Heart right ventricle (tissue), 16 donors: ENCODE results near the gene CD79B. TPM values are rescaled to one million over a fixed set of nuclear protein-coding genes. Genes with fewer than 3 reads are reported as not detected.
A peak's percentile ranks its signal among the peaks of the same experiment; 100 is the strongest.

ENCODE experiments used
- ATAC-seq, 8 donors: fragments of 200-7000 bp; cut with Tn5 transposase; one replicate each; pipeline ENCODE4 v1.9.1; 2020; ENCODE audit warnings: mild to moderate bottlenecking in 8 of 8, moderate library complexity in 8 of 8, moderate number of reproducible peaks in 1 of 8
- DNase-seq, 2 donors: peaks; one replicate each; pipeline ENCODE4 v3.0.0-alpha.2; 2020
- H3K27ac ChIP-seq, 10 donors: fragments of 200-600 bp; sonication (generic) in 2 of 10; one replicate each; pipeline versions ENCODE4 v1.5.0 to v1.8.0; 2020 to 2022; ENCODE audit warnings: mild to moderate bottlenecking in 3 of 10
- H3K27me3 ChIP-seq, 7 donors: fragments of 200-600 bp; one replicate each; pipeline ENCODE4 v1.8.0; 2021 to 2022; ENCODE audit warnings: mild to moderate bottlenecking in 2 of 7
- H3K36me3 ChIP-seq, 9 donors: fragments of 200-600 bp; sonication (generic) in 1 of 9; one replicate each; pipeline versions ENCODE4 v1.5.0 to v1.8.0; 2020 to 2022; ENCODE audit warnings: mild to moderate bottlenecking in 2 of 9
- H3K4me1 ChIP-seq, 9 donors: fragments of 200-600 bp; sonication (generic) in 1 of 9; one replicate each; pipeline versions ENCODE4 v1.5.0 to v1.8.0; 2020 to 2022; ENCODE audit warnings: mild to moderate bottlenecking in 4 of 9
- H3K4me3 ChIP-seq, 10 donors: fragments of 200-600 bp; sonication (generic) in 2 of 10; one replicate each; pipeline versions ENCODE4 v1.5.0 to v1.8.0; 2020 to 2022; ENCODE audit warnings: mild to moderate bottlenecking in 7 of 10, moderate library complexity in 2 of 10
- H3K9me3 ChIP-seq, 11 donors: fragments of 200-600 bp in 10 of 11; sonication (generic) in 2 of 11; one replicate each; pipeline versions ENCODE4 v1.5.0 to v1.8.0; 2013 to 2022; ENCODE audit warnings: mild to moderate bottlenecking in 2 of 11, control low read depth in 1 of 11, moderate library complexity in 1 of 11
- WGBS, 2 donors: extraction: QIAGEN DNeasy Blood & Tissue Kit; methylation state at CpG; one replicate each; pipeline ENCODE4 v1.1.7; 2013; ENCODE audit warnings: inconsistent platforms in 1 of 2; 5-methylcytosine and 5-hydroxymethylcytosine counted together
- intact Hi-C, 10 donors: fragments of 100-400 bp; cut with DNase I; formaldehyde crosslinking; loops; one replicate each; pipeline versions ENCODE4 v1.11.1 to v1.14.2; 2022
- polyA plus RNA-seq, 2 donors: library from polyadenylated mRNA; stranded (reverse); fragments of 200-250 nt; gene quantifications; one replicate each; pipeline ENCODE4 v1.2.3, GENCODE V29; 2013
- total RNA-seq, 10 donors: library from RNA; stranded (reverse); fragmentation: NEBNext Ultra II Directional in 3 of 10; extraction: Animal tissue kit (Norgen Biotek cat#: 25700) in 3 of 10; gene quantifications; one replicate each; pipeline versions ENCODE4 v1.2.1 to v1.2.4, GENCODE V29; 2021 to 2023
- TF ChIP-seq, protein P1 (sequence below), 9 donors: fragments of 200-600 bp; sonication (generic) in 2 of 9; IDR thresholded peaks; one replicate each; pipeline versions ENCODE4 v1.5.0 to v1.8.0; 2021 to 2022; ENCODE audit warnings: antibody characterized with exemption in 9 of 9, mild to moderate bottlenecking in 5 of 9, moderate library complexity in 1 of 9
- donor health status: Arrhythmogenic right ventricular cardiomyopathy.
- donor health status: ischemic (EF 13 %, LVEDD 7.1; RV severe dilation, severe dysfunction).
- donor health status: healthy with polysubstance abuse.
- donor health status: DM: no; HTN: yes; CAD: no.
- donor health status: DM: no; HTN: no; CAD: no.
- donor health status: ischemic (EF 25% LVEDD 6.9; RV normal size, moderate dysfunction).
- donor health status: ischemic (EF 25% LVEDD 5.7; RV mildly dilated, moderate dysfunction).
- donor health status: healthy.
- donor health status: DM: yes; HTN: yes; CAD: no.
- donor health status: Ischemic cardiomyopathy.
- donor health status: ischemic (EF 35%, LVEDD 5.7; RV mildly dilated, moderate dysfunction).
- donor health status: nonischemic (EF 11% LVEDD 7.7; RV severe dilation, severe dysfunction).
- donor health status: DM: yes; HTN: yes; CAD: no.
- donor health status: PGD.
- donor health status: ischemic (EF 29% LVEDD 5.4; RV normal size, mild dysfunction).
- donor health status: nonischemic (EF 23%, LVEDD 6.1; RV moderate dilation, normal function).

The CD79B gene
- total and polyA plus RNA-seq, 12 donors: 2.2 to 11.6 (median 3.9) TPM

DNA sequence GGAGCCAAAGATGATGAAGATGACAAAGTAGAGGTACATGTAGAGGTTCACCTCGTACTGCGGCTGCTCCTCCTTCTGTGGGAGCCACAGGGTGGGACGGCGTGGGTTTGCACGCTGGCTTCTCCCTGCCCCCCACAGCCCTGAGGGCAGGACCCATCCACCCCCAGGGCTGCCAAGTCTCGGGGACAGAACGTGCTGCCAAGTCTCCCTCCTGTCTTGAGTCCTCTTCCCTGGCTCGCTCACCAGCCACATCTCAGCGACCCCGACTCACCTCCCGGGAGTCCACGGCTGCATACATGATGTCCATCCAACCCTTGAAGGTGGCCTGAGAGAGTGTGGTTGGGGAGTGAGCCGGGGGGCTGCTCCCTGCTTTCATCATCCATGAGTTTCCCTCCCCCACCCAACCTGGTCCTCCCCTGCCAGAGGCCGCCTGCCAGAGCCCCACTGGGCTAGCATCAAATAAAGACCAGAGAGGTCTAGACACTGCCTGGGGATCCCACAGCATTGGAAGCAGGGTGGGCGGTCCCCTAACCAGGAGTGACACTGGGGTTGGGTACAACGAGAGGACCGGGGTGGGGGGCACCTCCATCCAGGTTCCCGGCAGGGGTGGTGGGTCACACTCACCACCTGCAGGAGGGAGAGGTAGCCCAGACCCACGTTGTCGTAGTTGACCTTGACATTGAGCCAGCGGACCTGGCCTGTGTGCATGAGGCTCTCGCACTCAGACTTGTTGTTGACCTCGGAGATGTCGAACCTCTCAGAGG, 12.8 kb upstream of the CD79B start:
- Histone ChIP-seq H3K27ac (no peak overlapping the region), H3K36me3 (no peaks in the 10 kb centered on the region), H3K27me3 (peaks cover 0 to 7% (median 0%) of the 10 kb centered on the region in 7 donors), H3K4me3 (no peak overlapping the region), H3K4me1 (peaks cover 0 to 12% (median 0%) of the 10 kb centered on the region in 9 donors), H3K9me3 (no peaks in the 10 kb centered on the region)
- 88 to 89% methylated on average over 24 of the region's 24 CpGs for WGBS, 2 donors
- TF ChIP-seq, protein P1, sequence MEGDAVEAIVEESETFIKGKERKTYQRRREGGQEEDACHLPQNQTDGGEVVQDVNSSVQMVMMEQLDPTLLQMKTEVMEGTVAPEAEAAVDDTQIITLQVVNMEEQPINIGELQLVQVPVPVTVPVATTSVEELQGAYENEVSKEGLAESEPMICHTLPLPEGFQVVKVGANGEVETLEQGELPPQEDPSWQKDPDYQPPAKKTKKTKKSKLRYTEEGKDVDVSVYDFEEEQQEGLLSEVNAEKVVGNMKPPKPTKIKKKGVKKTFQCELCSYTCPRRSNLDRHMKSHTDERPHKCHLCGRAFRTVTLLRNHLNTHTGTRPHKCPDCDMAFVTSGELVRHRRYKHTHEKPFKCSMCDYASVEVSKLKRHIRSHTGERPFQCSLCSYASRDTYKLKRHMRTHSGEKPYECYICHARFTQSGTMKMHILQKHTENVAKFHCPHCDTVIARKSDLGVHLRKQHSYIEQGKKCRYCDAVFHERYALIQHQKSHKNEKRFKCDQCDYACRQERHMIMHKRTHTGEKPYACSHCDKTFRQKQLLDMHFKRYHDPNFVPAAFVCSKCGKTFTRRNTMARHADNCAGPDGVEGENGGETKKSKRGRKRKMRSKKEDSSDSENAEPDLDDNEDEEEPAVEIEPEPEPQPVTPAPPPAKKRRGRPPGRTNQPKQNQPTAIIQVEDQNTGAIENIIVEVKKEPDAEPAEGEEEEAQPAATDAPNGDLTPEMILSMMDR (IDR thresholded peaks at IDR 0.05): no peak
- ATAC-seq (no peak), DNase-seq (no peak)
- intact Hi-C loops: loop anchor here in 3 of 10 donors (5.0 kb wide), 2 partner anchors 37 to 42 kb away; no protein-coding TSS in a partner anchor

DNA sequence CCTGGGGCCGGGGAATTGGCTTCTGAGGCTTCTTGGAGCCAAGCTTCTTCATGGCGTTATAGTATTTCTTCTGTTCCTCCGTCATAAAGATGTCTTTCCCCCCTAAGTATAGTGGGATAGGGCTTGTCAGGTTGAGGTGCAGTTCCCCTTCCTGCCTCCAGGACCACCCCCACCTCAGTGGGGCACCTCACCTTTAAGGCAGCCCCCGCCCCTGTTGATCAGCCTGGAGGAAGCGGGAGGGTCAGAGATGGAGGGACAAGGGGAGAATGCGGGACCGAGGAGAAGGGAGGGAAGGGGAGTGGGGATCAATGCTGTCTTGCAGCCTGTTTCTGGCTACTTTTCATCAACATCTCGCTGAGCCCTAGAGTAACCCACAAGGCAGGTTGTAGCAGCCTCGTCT, 11.6 kb upstream of the CD79B start:
- ATAC-seq (no peak), DNase-seq (no peak)
- WGBS, 2 donors: 79 to 81% methylated on average over 9 of the region's 9 CpGs
- Histone ChIP-seq H3K4me1 (peaks cover 0 to 12% (median 2%) of the 10 kb centered on the region in 9 donors), H3K4me3 (no peak overlapping the region), H3K9me3 (no peaks in the 10 kb centered on the region), H3K27ac (no peak overlapping the region), H3K36me3 (no peaks in the 10 kb centered on the region), H3K27me3 (peaks cover 0 to 7% (median 0%) of the 10 kb centered on the region in 7 donors)
- TF ChIP-seq, protein P1 (IDR thresholded peaks at IDR 0.05): peak in 1 of 9 donors; percentile 7
- intact Hi-C loops: no loop called here

DNA sequence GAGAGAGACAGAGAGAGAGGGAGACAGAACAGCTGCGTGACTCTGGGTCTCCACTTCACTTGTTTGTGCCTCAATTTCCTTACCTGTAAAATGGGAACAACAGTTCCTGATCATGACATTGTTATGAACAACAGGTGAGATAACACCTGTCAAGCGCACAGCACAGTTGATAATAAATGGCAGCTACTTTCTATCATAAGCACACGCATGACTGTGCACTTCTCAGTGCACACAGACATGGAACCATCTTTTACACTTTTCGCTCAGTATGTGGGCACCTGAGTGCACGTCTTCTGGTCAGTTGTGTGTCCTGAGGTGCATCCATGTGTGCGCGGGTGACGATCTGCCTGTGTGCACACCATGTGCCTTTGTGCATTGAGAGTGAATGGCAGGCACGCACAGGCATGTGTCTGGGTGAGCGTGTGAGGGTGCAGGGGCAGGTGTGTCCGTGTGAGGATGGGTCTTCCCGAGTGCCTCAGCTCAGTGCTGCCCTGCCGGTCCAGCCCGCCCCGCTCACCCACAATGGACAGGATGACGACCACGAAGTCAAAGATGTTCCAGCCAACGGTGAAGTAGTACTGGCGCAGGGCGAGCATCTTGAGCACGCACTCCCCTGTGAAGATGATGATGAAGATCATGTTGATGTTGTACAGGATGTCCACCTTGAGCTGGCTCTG, 10.3 kb upstream of the CD79B start:
- TF ChIP-seq, protein P1 (IDR thresholded peaks at IDR 0.05): no peak
- Histone ChIP-seq H3K27ac (no peak overlapping the region), H3K9me3 (no peaks in the 10 kb centered on the region), H3K36me3 (no peaks in the 10 kb centered on the region), H3K4me3 (no peak overlapping the region), H3K4me1 (peaks cover 0 to 12% (median 5%) of the 10 kb centered on the region in 9 donors), H3K27me3 (no peaks in the 10 kb centered on the region)
- 94 to 96% methylated on average over 21 of the region's 21 CpGs for WGBS, 2 donors
- ATAC-seq (no peak), DNase-seq (no peak)
- intact Hi-C loops: no loop called here

DNA sequence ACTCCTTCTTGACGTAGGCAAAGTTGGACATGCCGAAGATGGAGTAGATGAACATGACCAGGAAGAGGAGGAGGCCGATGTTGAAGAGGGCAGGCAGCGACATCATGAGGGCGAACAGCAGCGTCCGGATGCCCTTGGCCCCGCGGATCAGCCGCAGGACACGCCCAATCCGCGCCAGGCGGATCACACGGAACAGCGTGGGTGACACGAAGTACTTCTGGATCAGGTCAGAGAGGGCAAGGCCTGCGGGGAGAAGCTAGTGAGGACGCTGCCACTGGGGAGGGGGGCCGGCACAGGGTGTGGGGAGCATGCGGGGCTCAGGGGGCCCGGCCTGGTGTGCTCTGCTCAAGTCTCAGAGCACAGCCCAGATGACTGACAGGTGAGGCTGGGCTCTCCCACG, 9.6 kb upstream of the CD79B start:
- H3K4me3 ChIP-seq: no peak overlapping the region
- ATAC-seq: no peak
- H3K9me3 ChIP-seq: no peaks in the 10 kb centered on the region
- DNase-seq: no peak
- no peak overlapping the region for H3K27ac ChIP-seq
- TF ChIP-seq, protein P1 (IDR thresholded peaks at IDR 0.05): no peak
- intact Hi-C loops: no loop called here
- no peaks in the 10 kb centered on the region for H3K27me3 ChIP-seq
- 91 to 93% methylated on average over 23 of the region's 23 CpGs for WGBS, 2 donors
- H3K4me1 ChIP-seq: peaks cover 0 to 9% (median 4%) of the 10 kb centered on the region in 9 donors
- H3K36me3 ChIP-seq: no peaks in the 10 kb centered on the region
